Fibroblast of the aortic adventitia (primary cell): ENCODE results near the gene NPTX1. TPM values are rescaled to one million over a fixed set of nuclear protein-coding genes. Genes with fewer than 3 reads are reported as not detected.
A peak's percentile ranks its signal among the peaks of the same experiment; 100 is the strongest.

Experiments used
- DNase-seq: peaks from one replicate; pipeline ENCODE4 v3.0.0-alpha.2; 2010; ENCODE audit warnings: low read depth
- H3K4me3 ChIP-seq: 2 replicates; pipeline ENCODE4 v1.5.1; 2011; ENCODE audit warnings: low read depth, mild to moderate bottlenecking, control low read depth, low read length, moderate library complexity
- total RNA-seq: library from RNA; depleted of rRNA; stranded (reverse); fragments of >200 nt; gene quantifications from 2 replicates; pipeline ENCODE4 v1.2.3, GENCODE V29; 2012; ENCODE audit warnings: low replicate concordance
- TF ChIP-seq, protein P1 (sequence below): IDR thresholded peaks from 2 replicates; pipeline ENCODE4 v1.5.1; 2011; ENCODE audit warnings: mild to moderate bottlenecking, low read length, control low read depth, inconsistent platforms; ENCODE audit not compliant: insufficient read depth

NPTX1 gene, protein sequence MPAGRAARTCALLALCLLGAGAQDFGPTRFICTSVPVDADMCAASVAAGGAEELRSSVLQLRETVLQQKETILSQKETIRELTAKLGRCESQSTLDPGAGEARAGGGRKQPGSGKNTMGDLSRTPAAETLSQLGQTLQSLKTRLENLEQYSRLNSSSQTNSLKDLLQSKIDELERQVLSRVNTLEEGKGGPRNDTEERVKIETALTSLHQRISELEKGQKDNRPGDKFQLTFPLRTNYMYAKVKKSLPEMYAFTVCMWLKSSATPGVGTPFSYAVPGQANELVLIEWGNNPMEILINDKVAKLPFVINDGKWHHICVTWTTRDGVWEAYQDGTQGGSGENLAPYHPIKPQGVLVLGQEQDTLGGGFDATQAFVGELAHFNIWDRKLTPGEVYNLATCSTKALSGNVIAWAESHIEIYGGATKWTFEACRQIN
- 0.57 and 191 TPM in 2 replicates for total RNA-seq

DNA sequence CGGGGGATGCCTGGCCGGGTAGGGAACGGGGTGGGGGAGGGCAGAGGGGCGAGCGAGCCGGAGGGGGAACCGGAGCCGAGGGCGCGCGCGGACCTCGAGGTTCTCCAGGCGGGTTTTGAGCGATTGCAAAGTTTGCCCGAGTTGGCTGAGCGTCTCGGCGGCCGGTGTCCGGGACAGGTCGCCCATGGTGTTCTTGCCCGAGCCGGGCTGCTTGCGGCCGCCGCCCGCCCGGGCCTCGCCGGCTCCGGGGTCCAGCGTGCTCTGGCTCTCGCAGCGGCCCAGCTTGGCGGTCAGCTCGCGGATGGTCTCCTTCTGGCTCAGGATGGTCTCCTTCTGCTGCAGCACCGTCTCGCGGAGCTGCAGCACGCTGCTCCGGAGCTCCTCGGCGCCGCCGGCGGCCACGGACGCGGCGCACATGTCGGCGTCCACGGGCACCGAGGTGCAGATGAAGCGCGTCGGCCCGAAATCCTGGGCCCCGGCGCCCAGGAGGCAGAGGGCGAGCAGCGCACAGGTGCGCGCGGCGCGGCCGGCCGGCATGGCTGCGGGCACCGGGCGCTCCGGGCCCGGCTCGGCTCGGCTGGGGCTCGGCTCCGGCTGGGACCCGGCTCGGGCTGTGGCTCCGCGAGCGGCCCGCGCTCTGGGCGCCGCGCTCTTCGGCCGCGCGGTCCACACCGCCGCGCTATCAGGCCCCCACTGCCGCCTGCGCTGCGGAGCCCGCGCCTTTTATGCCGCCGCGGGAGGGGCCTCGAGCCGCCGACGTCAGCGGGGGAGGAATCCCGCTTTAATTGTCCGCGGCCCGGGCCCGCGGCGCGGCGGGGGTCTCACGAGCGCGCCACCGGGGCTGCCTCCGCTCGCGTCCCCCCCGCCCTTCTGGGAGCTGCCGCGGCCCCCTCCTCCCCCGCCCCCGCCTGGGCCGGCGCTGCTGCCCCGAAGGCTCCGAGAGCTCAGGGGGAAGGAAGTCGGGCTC is at the start of gene NPTX1:
NPTX1 (minus strand) TSS at position 698 of the 967 bp plus-strand sequence; CDS start at position 537, 161 bp downstream.
- TF ChIP-seq, protein P1, sequence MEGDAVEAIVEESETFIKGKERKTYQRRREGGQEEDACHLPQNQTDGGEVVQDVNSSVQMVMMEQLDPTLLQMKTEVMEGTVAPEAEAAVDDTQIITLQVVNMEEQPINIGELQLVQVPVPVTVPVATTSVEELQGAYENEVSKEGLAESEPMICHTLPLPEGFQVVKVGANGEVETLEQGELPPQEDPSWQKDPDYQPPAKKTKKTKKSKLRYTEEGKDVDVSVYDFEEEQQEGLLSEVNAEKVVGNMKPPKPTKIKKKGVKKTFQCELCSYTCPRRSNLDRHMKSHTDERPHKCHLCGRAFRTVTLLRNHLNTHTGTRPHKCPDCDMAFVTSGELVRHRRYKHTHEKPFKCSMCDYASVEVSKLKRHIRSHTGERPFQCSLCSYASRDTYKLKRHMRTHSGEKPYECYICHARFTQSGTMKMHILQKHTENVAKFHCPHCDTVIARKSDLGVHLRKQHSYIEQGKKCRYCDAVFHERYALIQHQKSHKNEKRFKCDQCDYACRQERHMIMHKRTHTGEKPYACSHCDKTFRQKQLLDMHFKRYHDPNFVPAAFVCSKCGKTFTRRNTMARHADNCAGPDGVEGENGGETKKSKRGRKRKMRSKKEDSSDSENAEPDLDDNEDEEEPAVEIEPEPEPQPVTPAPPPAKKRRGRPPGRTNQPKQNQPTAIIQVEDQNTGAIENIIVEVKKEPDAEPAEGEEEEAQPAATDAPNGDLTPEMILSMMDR, result no peak
- no peak for DNase-seq
- H3K4me3 ChIP-seq, result peak within 1 kb of the TSS; percentile 28

DNA sequence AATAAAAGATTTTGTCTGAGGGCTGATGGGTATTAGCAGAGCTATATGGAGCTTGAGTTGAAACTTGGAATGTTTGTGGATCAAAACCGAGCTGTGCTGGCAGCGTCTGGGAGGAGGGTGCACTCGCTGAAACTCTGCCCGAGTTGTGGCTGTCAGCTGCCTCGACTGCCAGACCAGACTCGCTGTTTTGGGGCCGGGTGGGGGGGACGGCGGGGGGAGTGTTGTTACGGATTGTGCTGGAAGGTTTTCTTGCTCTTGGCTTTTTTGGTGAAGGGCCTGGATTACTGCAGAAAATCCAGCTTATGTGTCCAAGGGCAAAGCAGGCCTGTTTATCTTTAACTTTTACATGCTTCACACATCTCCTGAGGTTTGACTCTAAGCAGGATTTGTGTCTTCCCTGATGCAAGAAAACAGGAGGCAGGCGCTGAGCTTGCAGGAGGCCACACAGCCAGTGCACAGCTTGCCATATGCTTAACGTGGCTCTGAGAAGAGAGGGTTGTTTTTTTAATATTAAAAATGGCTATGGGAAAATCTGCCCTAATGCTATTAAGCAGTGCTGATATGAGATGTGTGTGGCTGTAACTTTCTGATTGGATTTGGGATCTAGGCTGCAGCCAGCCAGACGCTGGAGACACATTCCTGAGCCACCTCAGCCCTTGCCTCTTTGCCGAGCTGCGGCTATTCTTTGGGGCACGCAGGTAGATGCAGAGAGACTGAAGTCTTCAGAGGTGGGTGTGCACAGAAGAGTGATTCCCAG is 47.7 kb upstream of the NPTX1 start:
- TF ChIP-seq, protein P1, result no peak
- no peak overlapping the region for H3K4me3 ChIP-seq
- peak; percentile 17 for DNase-seq

DNA sequence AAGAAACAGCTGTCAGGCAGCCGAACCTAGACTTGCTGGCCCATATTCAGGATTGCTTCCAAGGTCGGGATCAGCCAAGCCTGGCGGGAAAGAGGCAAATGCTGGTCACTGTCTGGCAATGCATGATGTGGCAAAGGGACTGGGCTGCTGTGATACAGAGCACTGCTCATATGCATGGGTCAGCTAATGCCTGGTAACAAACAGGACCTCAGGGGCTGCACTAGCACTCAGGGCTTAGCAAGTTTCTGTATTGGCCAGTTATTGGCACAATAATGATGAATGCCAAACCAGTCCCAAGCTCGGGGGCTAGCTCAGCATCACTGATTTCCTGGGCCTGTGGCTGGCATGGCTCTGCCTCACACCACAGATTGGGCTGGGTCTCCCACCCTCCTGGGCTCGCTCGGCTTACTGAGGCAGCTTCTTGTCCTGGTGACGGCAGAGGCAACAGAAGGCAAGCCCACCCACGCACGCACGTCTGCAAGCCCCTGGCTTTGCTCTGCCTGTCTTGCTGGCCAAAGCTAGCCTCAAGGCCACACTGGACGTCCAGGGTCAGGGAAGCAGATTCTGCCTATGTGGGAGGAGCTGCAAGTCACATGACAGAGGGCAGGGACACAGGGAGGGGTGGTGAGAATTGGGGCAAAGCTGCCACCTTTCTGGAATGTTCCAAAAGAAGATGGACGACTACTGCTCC is 46.8 kb upstream of the NPTX1 start:
- TF ChIP-seq, protein P1, result no peak
- no peak for DNase-seq
- H3K4me3 ChIP-seq, result no peak overlapping the region

DNA sequence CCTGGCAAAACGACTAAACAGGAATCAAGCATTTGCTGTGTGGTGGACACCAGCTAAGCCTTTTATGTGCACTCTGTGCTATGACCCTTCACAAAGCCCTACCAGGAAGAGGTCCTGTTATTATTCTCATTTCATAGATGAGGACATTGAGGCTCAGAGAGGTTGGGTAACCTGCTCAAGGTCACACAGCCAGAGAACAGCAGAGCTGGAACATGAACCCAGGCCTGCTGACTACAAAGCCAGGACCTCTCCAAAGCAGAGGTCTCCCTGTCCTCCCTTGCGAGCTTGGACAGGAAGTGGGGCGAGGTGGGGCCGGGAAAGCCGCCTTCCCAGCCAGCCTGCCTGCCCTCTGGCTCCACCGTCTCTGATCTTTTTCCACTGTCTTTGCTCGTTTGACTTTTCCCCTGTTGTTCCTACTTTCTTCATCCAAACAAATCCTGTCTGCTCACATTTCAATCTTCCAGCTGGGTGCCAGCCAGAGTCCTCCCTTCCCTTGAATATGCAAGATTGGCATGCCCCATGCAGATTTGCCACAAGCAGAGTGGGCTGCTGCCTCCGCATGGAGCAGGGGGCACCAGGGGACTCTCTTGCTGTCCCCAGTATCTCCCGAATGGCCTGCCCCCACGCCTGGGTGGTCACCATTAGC is 44.5 kb upstream of the NPTX1 start:
- DNase-seq, result no peak
- H3K4me3 ChIP-seq, result no peak overlapping the region
- TF ChIP-seq, protein P1, result no peak

DNA sequence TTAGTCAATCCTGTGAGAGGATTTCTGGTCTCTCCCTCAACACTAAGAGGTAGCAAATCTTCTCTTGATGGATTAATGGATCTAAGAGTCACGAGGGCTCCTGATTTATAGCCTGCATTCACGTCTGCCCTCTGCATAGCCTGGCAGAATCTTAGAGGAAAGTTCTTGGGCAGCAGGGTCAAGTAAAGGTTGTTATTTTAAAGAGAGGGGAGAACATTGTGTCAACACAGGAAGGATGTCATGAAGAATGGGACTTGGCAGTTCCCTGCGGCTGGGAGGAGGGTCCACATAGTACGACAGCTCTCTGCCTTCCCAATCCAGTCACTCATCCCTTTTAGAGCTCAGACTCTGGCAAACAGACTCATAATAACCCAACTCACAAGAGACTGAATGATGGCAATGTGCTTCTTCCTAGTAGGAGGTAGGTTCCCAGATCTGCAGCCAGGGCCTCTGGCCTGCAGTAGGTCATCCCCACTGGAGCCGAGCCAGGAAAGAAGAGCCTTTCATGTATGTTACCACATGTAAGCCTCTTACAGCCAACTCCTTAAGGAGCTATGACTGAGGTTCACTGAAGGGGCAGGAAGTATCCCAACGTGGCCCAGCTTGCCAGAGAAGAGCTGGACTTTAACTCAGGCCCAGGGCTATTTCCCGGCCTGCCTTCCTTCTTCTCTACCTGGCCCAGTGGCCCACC is 42.8 kb upstream of the NPTX1 start:
- no peak overlapping the region for H3K4me3 ChIP-seq
- TF ChIP-seq, protein P1, result no peak
- DNase-seq, result no peak
